ENCODE results near the gene PDIA3. TPM values are rescaled to one million over a fixed set of nuclear protein-coding genes. Genes with fewer than 3 reads are reported as not detected.
A peak's percentile ranks its signal among the peaks of the same experiment; 100 is the strongest.
"Not testable (repeated sequence)": the region's sequence is repeated elsewhere in the genome, so short reads cannot be mapped to it uniquely, and the experiment has no call there.

Gene PDIA3
- total and polyA plus RNA-seq, 2 experiments from 2014 or later: 97.9 to 932 TPM

DNA sequence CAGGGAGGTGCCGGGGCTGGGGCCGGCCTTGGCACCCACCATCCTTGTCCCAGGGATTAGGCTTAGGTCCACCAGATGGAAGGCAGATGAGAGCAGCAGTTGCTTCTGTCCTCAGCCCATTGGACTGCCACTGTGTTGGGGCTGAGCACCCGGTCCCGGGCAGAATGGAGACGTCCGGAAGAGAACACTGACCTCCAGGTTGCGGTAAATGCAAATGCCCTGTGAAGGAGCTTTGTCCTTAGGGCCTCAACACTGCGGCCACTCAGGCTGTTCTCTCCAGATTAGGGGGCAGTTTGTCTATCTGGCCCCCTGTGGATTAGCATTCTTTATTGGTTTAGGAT is 53.7 kb downstream of the PDIA3 start, which contains the start of gene SERINC4:
Gene SERINC4 (minus strand): TSS at position 276 of the 341 bp plus-strand sequence. CDS start 234 bp downstream, at position 42.
- peak within 1 kb of the TSS; percentile 89 for H3K27ac ChIP-seq
- H3K4me3 ChIP-seq: peak within 1 kb of the TSS; percentile 73
- peaks cover 9% of the 10 kb centered on the region for H3K4me1 ChIP-seq (ENCODE audit: low read depth)
- no peaks in the 10 kb centered on the region for H3K27me3 ChIP-seq
- peaks cover 23% of the 10 kb centered on the region for H3K36me3 ChIP-seq
- no peaks in the 10 kb centered on the region for H3K9me3 ChIP-seq (ENCODE audit: low read depth)
- DNase-seq (ENCODE audit: low read depth in 1 of 2, low spot score in 1 of 2): no peak
- TF ChIP-seq, protein P1, sequence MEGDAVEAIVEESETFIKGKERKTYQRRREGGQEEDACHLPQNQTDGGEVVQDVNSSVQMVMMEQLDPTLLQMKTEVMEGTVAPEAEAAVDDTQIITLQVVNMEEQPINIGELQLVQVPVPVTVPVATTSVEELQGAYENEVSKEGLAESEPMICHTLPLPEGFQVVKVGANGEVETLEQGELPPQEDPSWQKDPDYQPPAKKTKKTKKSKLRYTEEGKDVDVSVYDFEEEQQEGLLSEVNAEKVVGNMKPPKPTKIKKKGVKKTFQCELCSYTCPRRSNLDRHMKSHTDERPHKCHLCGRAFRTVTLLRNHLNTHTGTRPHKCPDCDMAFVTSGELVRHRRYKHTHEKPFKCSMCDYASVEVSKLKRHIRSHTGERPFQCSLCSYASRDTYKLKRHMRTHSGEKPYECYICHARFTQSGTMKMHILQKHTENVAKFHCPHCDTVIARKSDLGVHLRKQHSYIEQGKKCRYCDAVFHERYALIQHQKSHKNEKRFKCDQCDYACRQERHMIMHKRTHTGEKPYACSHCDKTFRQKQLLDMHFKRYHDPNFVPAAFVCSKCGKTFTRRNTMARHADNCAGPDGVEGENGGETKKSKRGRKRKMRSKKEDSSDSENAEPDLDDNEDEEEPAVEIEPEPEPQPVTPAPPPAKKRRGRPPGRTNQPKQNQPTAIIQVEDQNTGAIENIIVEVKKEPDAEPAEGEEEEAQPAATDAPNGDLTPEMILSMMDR (IDR thresholded peaks at IDR 0.05; ENCODE audit: low read depth, low read length): no peak

DNA sequence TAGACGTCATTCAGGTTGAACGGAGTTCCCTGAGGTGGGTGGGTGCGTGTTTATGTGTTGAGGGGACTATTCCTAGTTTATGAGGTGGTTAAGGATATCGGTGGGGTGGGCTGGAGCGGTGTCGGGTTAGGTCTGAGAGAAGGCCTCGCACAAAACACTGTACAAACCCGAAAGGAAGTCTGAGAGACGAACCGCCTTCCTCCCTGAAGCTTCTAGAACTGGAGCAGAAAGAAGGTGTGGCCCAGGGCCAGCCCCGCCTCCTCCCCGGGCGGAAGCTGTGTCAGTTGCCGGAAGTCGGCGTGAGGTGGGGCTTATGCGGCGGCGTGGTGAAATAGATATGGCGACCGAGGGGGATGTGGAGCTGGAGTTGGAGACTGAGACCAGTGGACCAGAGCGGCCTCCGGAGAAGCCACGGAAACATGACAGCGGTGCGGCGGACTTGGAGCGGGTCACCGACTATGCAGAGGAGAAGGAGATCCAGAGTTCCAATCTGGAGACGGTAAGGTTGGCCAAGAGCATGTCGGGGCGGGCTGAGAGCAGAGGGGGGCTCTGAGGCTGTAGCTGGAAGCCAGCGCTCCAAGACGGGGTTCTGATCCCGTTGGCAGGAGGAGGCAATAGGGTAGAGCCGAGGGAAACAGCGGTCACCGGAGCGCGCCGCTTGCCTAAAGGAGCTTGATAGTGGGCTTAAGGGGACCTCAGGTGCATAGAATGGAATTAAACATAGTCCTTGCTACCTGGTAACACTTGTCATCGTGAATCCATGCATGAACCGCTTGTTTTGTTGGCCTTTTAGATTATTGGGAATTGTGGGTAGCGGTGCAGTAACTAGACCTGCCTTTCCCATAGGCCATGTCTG is 54.3 kb downstream of the PDIA3 start, which contains the start of gene HYPK:
Gene HYPK (plus strand): TSS at position 314 of the 856 bp plus-strand sequence. CDS start 24 bp downstream, at position 338.
- no peaks in the 10 kb centered on the region for H3K9me3 ChIP-seq (ENCODE audit: low read depth)
- peaks cover 28% of the 10 kb centered on the region for H3K36me3 ChIP-seq
- DNase-seq (ENCODE audit: low read depth in 1 of 2, low spot score in 1 of 2): peak; percentile 86 to 93
- peak within 1 kb of the TSS; percentile 89 for H3K27ac ChIP-seq
- peak within 1 kb of the TSS; percentile 73 for H3K4me3 ChIP-seq
- TF ChIP-seq, protein P1 (IDR thresholded peaks at IDR 0.05; ENCODE audit: low read depth, low read length): no peak
- no peaks in the 10 kb centered on the region for H3K27me3 ChIP-seq
- peaks cover 6% of the 10 kb centered on the region for H3K4me1 ChIP-seq (ENCODE audit: low read depth)

DNA sequence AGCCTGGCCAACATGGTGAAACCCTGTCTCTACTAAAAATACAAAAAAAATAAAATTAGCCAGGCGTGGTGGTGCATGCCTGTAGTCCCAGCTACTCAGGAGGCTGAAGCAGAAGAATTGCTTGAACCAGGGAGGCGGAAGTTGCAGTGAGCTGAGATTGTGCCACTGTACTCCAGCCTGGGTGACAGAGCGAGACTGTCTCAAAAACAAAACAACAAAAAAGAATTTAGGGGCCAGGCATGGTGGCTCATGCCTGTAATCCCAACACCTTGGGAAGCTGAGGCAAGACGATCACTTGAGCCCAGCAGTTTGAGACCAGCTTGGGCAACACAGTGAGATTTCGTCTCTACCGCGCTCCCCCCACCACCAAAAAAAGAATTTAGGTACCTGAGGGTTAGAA is 56.4 kb downstream of the PDIA3 start:
- not testable (repeated sequence) for H3K27me3 ChIP-seq

DNA sequence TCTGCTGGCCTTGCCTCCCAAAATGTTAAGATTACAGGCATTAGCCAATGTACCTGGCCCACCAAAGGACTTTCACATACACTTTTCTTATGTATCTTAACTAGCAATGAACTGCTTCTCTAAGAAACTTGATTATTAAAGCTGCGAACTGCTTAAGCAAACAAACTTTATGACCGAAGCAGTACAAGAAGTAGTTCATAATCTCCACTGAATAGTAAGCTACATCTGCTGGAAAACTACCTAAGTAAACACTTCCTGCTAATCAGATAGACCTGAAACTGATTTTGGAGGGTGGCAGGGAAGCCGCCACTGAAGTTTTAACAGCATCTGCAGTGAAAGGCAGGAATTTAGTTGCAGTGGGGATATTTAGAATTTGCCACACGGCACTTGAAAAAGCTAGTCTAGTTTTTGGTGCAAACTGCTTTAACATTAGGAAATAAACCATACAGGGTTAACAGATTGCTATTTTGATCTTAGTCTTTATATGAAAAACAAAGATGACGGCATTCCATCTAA is 62.3 kb downstream of the PDIA3 start:
- no peaks in the 10 kb centered on the region for H3K27me3 ChIP-seq
- peaks cover 75% of the 10 kb centered on the region for H3K36me3 ChIP-seq
- H3K9me3 ChIP-seq (ENCODE audit: low read depth): no peaks in the 10 kb centered on the region
- TF ChIP-seq, protein P1 (IDR thresholded peaks at IDR 0.05; ENCODE audit: low read depth, low read length): no peak
- no peak overlapping the region for H3K27ac ChIP-seq
- no peaks in the 10 kb centered on the region for H3K4me1 ChIP-seq (ENCODE audit: low read depth)
- DNase-seq (ENCODE audit: low read depth in 1 of 2, low spot score in 1 of 2): no peak
- H3K4me3 ChIP-seq: no peak overlapping the region

More for the DNA sequence above, 56.4 kb downstream of the PDIA3 start:
- not testable (repeated sequence) for H3K9me3 ChIP-seq (ENCODE audit: low read depth); H3K27ac ChIP-seq; H3K4me3 ChIP-seq; H3K4me1 ChIP-seq (ENCODE audit: low read depth); DNase-seq (ENCODE audit: low read depth in 1 of 2, low spot score in 1 of 2)
- H3K36me3 ChIP-seq: peaks cover 40% of the 10 kb centered on the region

DNA sequence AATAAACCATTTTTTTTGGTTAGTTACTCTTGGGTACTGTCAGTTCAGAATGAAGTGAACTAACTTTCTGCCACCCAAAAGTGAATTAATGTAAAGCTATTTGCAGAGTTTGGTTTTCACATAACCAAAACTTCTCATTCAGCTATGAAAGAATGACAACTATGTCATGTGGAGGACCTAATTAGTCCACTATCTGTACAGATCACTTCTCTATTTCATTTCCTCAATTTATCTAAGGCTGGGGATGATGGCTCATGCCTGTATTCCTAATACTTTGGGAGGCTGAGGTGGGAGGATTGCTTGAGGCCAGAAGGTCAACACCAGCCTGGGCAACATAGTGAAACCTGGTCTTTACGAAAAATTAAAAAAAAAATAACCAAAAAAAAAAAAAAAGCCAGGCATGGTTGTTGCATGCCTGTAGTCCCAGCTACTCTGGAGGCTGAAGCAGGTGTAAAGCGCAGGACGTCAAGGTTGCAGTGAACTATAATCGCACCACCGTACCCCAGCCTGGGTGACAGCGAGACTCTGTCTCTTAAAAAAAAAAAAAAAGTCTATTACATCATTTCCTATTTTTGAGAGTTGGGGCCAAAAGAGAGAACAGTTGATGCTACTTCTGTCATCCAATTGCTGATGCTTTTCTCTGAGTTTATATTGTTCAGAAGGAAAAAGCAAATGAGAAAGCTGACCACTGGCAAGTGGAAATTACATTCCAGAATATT is 62.9 kb downstream of the PDIA3 start:
- no peak for DNase-seq (ENCODE audit: low read depth in 1 of 2, low spot score in 1 of 2)

DNA sequence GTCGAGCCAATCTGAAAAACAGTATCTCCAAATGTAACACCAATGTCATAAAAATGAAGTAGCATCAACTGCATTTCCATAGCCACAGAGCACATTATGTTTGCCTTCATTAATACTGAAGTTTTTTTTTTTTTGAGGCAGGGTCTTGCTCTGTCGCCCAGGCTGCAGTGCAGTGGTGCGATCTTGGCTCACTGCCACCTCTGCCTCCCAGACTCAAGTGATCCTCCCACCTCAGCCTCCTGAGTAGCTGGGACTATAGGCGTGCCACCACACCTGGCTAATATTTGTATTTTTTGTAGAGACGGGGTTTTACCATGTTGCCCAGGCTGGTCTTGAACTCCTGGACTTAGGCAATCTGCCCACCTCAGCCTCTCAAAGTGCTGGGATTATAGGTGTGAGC is 68.8 kb downstream of the PDIA3 start:
- not testable (repeated sequence) for H3K4me3 ChIP-seq; H3K4me1 ChIP-seq (ENCODE audit: low read depth); H3K27me3 ChIP-seq; DNase-seq (ENCODE audit: low read depth in 1 of 2, low spot score in 1 of 2); H3K27ac ChIP-seq; H3K9me3 ChIP-seq (ENCODE audit: low read depth)
- peaks cover 52% of the 10 kb centered on the region for H3K36me3 ChIP-seq

More for the DNA sequence above, 62.9 kb downstream of the PDIA3 start:
- Histone ChIP-seq H3K27me3 (no peaks in the 10 kb centered on the region), H3K4me3 (no peak overlapping the region), H3K9me3 (ENCODE audit: low read depth) (no peaks in the 10 kb centered on the region), H3K4me1 (ENCODE audit: low read depth) (no peaks in the 10 kb centered on the region), H3K27ac (no peak overlapping the region), H3K36me3 (peaks cover 78% of the 10 kb centered on the region)
- TF ChIP-seq, protein P1 (IDR thresholded peaks at IDR 0.05; ENCODE audit: low read depth, low read length): no peak
